B cell (primary cell): Measurements from ENCODE around the gene AOAH. TPM values are rescaled to one million over a fixed set of nuclear protein-coding genes. Genes with fewer than 3 reads are reported as not detected.

Experiments
- ATAC-seq: fragments of 200-7000 bp; cut with Tn5 transposase; one replicate; pipeline ENCODE4 v1.10.0; 2021; ENCODE audit warnings: low read depth, mild to moderate bottlenecking, moderate number of reproducible peaks, moderate library complexity
- CTCF ChIA-PET: fragments of 350-600 bp; sonication (Branson Sonifier 250); formaldehyde crosslinking; loops from one replicate; lab custom pipeline; 2021; ENCODE audit warnings: antibody characterized with exemption, inconsistent platforms; lab: Charles Lee
- POLR2A ChIA-PET: fragments of 350-600 bp; sonication (Branson Sonifier 250); formaldehyde crosslinking; loops from one replicate; lab custom pipeline; 2021; ENCODE audit warnings: antibody characterized with exemption; lab: Charles Lee
- DNase-seq: peaks from one replicate; pipeline ENCODE4 v3.0.0; 2013
- H2AFZ ChIP-seq: 2 replicates; pipeline ENCODE4 v1.6.1; 2012; ENCODE audit warnings: mild to moderate bottlenecking, low read depth, low read length; ENCODE audit not compliant: insufficient read depth, poor library complexity, severe bottlenecking
- H3K27ac ChIP-seq, 2 donors: 1 replicate in 1 of 2; 2 replicates in 1 of 2; pipeline ENCODE4 v1.5.1; 2012 to 2013; ENCODE audit warnings: low read length in 2 of 2, mild to moderate bottlenecking in 2 of 2, moderate library complexity in 1 of 2
- H3K27me3 ChIP-seq, 4 experiments: fragments of 200-600 bp in 1 of 4; sonication (generic) in 1 of 4; replicated peaks in 1 of 4; 1 replicate in 2 of 4; 2 replicates in 2 of 4; pipeline versions ENCODE4 v1.6.1 to v1.7.0; 2013 to 2016; ENCODE audit warnings: low read length in 3 of 4, mild to moderate bottlenecking in 2 of 4, mixed read lengths in 1 of 4, moderate library complexity in 1 of 4; ENCODE audit not compliant: insufficient read depth in 4 of 4, control insufficient read depth in 3 of 4; ENCODE audit errors: control extremely low read depth in 1 of 4
- H3K36me3 ChIP-seq, 2 experiments: replicated peaks in 1 of 2; 1 replicate in 1 of 2; 2 replicates in 1 of 2; pipeline versions ENCODE4 v1.6.1 to v1.7.1; 2013; ENCODE audit warnings: low read length in 1 of 2; ENCODE audit not compliant: insufficient read depth in 2 of 2, control insufficient read depth in 1 of 2; ENCODE audit errors: control extremely low read depth in 1 of 2, extremely low read depth in 1 of 2
- H3K4me1 ChIP-seq, 2 donors: fragments of 200-600 bp in 1 of 2; sonication (generic) in 1 of 2; 1 replicate in 1 of 2; 2 replicates in 1 of 2; pipeline versions ENCODE4 v1.5.1 to v1.6.1; 2013 to 2017; ENCODE audit warnings: low read length in 2 of 2; ENCODE audit not compliant: control insufficient read depth in 2 of 2, insufficient read depth in 2 of 2
- H3K4me2 ChIP-seq: replicated peaks from 2 replicates; pipeline ENCODE3; 2012; ENCODE audit warnings: mild to moderate bottlenecking, low read depth, low read length; ENCODE audit not compliant: poor library complexity, severe bottlenecking
- H3K4me3 ChIP-seq, 5 experiments: fragments of 200-600 bp in 1 of 5; sonication (generic) in 1 of 5; 1 replicate in 3 of 5; 2 replicates in 2 of 5; pipeline versions ENCODE4 v1.5.1 to v1.7.0; 2011 to 2016; ENCODE audit warnings: low read length in 4 of 5, mild to moderate bottlenecking in 4 of 5, low read depth in 2 of 5, control low read depth in 1 of 5, moderate library complexity in 1 of 5; ENCODE audit not compliant: insufficient read depth in 1 of 5; ENCODE audit errors: control extremely low read depth in 1 of 5, extremely low read depth in 1 of 5
- H3K79me2 ChIP-seq: fragments of 200-600 bp; sonication (generic); one replicate; pipeline ENCODE4 v1.6.0; 2016; ENCODE audit warnings: low read length; ENCODE audit not compliant: control insufficient read depth, insufficient read depth
- H3K9ac ChIP-seq: fragments of 200-600 bp; sonication (generic); 2 replicates; pipeline ENCODE4 v1.6.1; 2017; ENCODE audit warnings: mild to moderate bottlenecking, low read length, moderate library complexity
- H3K9me3 ChIP-seq, 3 donors: one replicate each; pipeline versions ENCODE4 v1.6.1 to v1.7.1; 2013; ENCODE audit warnings: low read length in 2 of 3; ENCODE audit not compliant: control insufficient read depth in 2 of 3, insufficient read depth in 1 of 3; ENCODE audit errors: control extremely low read depth in 1 of 3
- H4K20me1 ChIP-seq: 2 replicates; pipeline ENCODE4 v1.6.0; 2012; ENCODE audit warnings: mild to moderate bottlenecking, low read length; ENCODE audit not compliant: insufficient read depth, control insufficient read depth, poor library complexity, severe bottlenecking
- H3K27ac Mint-ChIP-seq: one replicate; pipeline ENCODE4 v1.8.0; 2021; ENCODE audit warnings: mixed read lengths
- H3K27me3 Mint-ChIP-seq: one replicate; pipeline ENCODE4 v1.8.0; 2021; ENCODE audit warnings: mixed read lengths
- H3K4me1 Mint-ChIP-seq: one replicate; pipeline ENCODE4 v1.8.0; 2021; ENCODE audit warnings: mixed read lengths
- H3K4me3 Mint-ChIP-seq: one replicate; pipeline ENCODE4 v1.8.0; 2021; ENCODE audit warnings: mixed read lengths
- H3K9me3 Mint-ChIP-seq: one replicate; pipeline ENCODE4 v1.8.0; 2022; ENCODE audit warnings: mixed read lengths; ENCODE audit not compliant: insufficient read depth
- EZH2 ChIP-seq: IDR thresholded peaks from 2 replicates; pipeline ENCODE4 v1.6.1; 2012; ENCODE audit warnings: borderline replicate concordance, low read depth, mild to moderate bottlenecking, moderate library complexity, low read length; ENCODE audit not compliant: insufficient read depth, poor library complexity, severe bottlenecking
- WGBS: methylation state at CpG from one replicate; pipeline ENCODE4 v1.1.5; 2013; ENCODE audit warnings: missing lambda C conversion rate; ENCODE audit not compliant: insufficient coverage; 5-methylcytosine and 5-hydroxymethylcytosine counted together
- intact Hi-C: fragments of 100-400 bp; cut with micrococcal nuclease; formaldehyde crosslinking; loops from one replicate; pipeline ENCODE4 v1.10.0; 2022
- polyA plus RNA-seq: library from polyadenylated mRNA; depleted of rRNA; stranded (reverse); fragments of >200 nt; gene quantifications from 2 replicates; pipeline ENCODE4 v1.2.3, GENCODE V29; 2012
- total RNA-seq, 2 donors: library from RNA; stranded (reverse); fragments of 120-200 nt in 1 of 2; gene quantifications; 1 replicate in 1 of 2; 2 replicates in 1 of 2; pipeline versions ENCODE4 v1.2.3 to v1.2.4, GENCODE V29; 2013 to 2022
- TF ChIP-seq, protein P1 (sequence below): fragments of 200-600 bp; IDR thresholded peaks from one replicate; pipeline ENCODE4 v1.8.0; 2022; ENCODE audit warnings: antibody characterized with exemption, mild to moderate bottlenecking

The AOAH gene
- total and polyA plus RNA-seq, 2 donors (not counting 1 experiment from before 2014, with no cell fraction given), result 2.6 to 5.0 TPM

DNA sequence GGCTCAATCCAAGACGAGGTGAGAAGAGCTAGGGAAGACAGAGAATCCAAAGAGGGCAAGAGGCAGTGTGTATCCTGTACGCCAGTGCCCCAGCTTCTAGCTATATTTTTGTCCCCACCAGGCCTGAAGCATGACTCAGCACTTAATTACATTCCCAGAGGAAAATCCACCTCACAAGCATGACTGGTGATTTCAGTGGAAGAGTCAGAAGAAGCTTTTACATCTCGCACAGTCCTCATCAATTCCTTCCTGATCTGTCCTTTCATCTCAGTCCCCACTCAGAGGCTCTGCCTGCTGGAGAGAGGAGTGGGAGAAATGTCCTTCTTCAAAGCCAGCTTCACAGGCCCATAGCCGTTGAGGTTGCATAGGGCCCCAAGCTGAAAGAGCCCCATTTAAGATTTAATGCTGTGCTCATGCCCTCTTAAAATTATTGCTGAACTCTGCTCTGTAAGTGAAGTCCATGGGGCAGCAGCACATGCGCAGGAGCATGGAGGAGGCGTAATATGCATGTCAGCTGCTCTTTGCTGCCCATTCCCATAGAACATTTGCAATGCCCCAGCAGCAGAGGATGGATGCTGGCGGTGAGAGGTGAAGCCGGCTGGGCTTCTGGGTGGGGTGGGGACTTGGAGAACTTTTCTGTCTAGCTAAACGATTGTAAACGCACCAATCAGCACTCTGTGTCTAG is 39.0 kb upstream of the AOAH start:
- no peak overlapping the region for H3K4me3 Mint-ChIP-seq
- Histone ChIP-seq H3K4me2 (no peak overlapping the region), H3K4me1 (peaks cover 0 to 7% of the 10 kb centered on the region in 2 donors), H4K20me1 (no peaks in the 10 kb centered on the region), H3K27ac (no peak overlapping the region), H3K9me3 (no peaks in the 10 kb centered on the region), H3K79me2 (no peaks in the 10 kb centered on the region), H3K4me3 (no peak overlapping the region), H2AFZ (no peak overlapping the region), H3K36me3 (no peaks in the 10 kb centered on the region), H3K27me3 (no peaks in the 10 kb centered on the region), H3K9ac (no peak overlapping the region)
- CTCF ChIA-PET, result interaction anchor here (1.0 kb wide), 1 partner anchor 13 kb away, joined by 3 read pairs; no protein-coding TSS in a partner anchor
- TF ChIP-seq, protein P1, sequence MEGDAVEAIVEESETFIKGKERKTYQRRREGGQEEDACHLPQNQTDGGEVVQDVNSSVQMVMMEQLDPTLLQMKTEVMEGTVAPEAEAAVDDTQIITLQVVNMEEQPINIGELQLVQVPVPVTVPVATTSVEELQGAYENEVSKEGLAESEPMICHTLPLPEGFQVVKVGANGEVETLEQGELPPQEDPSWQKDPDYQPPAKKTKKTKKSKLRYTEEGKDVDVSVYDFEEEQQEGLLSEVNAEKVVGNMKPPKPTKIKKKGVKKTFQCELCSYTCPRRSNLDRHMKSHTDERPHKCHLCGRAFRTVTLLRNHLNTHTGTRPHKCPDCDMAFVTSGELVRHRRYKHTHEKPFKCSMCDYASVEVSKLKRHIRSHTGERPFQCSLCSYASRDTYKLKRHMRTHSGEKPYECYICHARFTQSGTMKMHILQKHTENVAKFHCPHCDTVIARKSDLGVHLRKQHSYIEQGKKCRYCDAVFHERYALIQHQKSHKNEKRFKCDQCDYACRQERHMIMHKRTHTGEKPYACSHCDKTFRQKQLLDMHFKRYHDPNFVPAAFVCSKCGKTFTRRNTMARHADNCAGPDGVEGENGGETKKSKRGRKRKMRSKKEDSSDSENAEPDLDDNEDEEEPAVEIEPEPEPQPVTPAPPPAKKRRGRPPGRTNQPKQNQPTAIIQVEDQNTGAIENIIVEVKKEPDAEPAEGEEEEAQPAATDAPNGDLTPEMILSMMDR, result no peak
- TF ChIP-seq EZH2, result no peak
- H3K27me3 Mint-ChIP-seq, result no peaks in the 10 kb centered on the region
- H3K27ac Mint-ChIP-seq, result no peak overlapping the region
- H3K4me1 Mint-ChIP-seq, result peaks cover 12% of the 10 kb centered on the region
- no peak for DNase-seq
- intact Hi-C loops, result no loop called here
- WGBS, result 98% methylated on average over 9 of the region's 10 CpGs
- H3K9me3 Mint-ChIP-seq, result no peaks in the 10 kb centered on the region
- POLR2A ChIA-PET, result no interaction called here
- ATAC-seq, result no peak

DNA sequence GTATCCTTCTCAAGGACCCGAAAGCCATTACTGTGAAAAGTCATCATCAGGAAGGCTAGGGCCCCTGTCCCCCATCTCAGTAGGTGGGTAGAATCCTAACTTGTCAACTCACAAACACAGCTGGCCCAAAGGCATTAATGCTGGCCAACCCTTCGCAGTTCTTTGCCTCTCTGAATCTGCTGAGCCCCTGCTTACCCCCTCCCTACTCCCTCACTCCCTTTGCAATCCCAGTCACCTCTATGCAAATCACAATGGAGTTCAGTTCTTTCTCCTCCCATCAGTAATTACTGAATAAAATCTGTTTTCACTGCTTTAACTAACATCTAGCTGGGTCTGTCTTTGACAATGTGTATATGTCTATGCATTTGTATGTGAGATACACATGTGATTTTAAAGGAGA is 38.1 kb upstream of the AOAH start:
- ATAC-seq (no peak), DNase-seq (no peak)
- Histone ChIP-seq H3K79me2 (no peaks in the 10 kb centered on the region), H3K9ac (no peak overlapping the region), H3K27me3 (no peaks in the 10 kb centered on the region), H3K9me3 (no peaks in the 10 kb centered on the region), H3K36me3 (no peaks in the 10 kb centered on the region), H3K4me2 (no peak overlapping the region), H4K20me1 (no peaks in the 10 kb centered on the region), H3K27ac (no peak overlapping the region), H3K4me3 (no peak overlapping the region), H3K4me1 (peaks cover 0 to 5% of the 10 kb centered on the region in 2 donors), H2AFZ (no peak overlapping the region)
- Mint-ChIP-seq H3K27me3 (no peaks in the 10 kb centered on the region), H3K9me3 (no peaks in the 10 kb centered on the region), H3K27ac (no peak overlapping the region), H3K4me3 (no peak overlapping the region), H3K4me1 (peaks cover 8% of the 10 kb centered on the region)
- POLR2A ChIA-PET, result no interaction called here
- 100% methylated on average over 2 of the region's 2 CpGs for WGBS
- TF ChIP-seq, protein P1, result no peak
- TF ChIP-seq EZH2, result no peak
- CTCF ChIA-PET, result interaction anchor here (1.0 kb wide), 1 partner anchor 14 kb away, joined by 3 read pairs; no protein-coding TSS in a partner anchor
- intact Hi-C loops, result no loop called here
